GM12878 (cell line): ENCODE results near the gene CRB3. TPM values are rescaled to one million over a fixed set of nuclear protein-coding genes. Genes with fewer than 3 reads are reported as not detected.

Experiments used
- ATAC-seq: fragments of 200-7000 bp; cut with Tn5 transposase; 3 replicates; pipeline ENCODE4 v1.9.1; 2020; ENCODE audit warnings: mild to moderate bottlenecking, moderate library complexity
- BruUV-seq: library from RNA; stranded (reverse); fragments of 400-500 nt; replicated peaks from 2 replicates; lab custom pipeline; 2021; lab: Mats Ljungman, UMichigan
- CTCF ChIA-PET: fragments of 300-600 bp; sonication (Branson Sonifier 250); formaldehyde crosslinking; extraction: SDS; loops from one replicate; lab custom pipeline; 2021; ENCODE audit warnings: inconsistent platforms; lab: Yijun Ruan, JAX
- POLR2A ChIA-PET: fragments of 350-600 bp; formaldehyde crosslinking; extraction: SDS; loops from one replicate; lab custom pipeline; 2021; ENCODE audit warnings: inconsistent platforms; lab: Charles Lee
- RAD21 ChIA-PET: fragments of 300-600 bp; sonication (Branson Sonifier 250); formaldehyde crosslinking; loops from one replicate; lab custom pipeline; 2023; ENCODE audit warnings: antibody characterized with exemption; ENCODE audit not compliant: unreplicated experiment; lab: Charles Lee
- SMC1A ChIA-PET: fragments of 300-600 bp; sonication (Branson Sonifier 250); formaldehyde crosslinking; loops from one replicate; lab custom pipeline; 2023; ENCODE audit not compliant: unreplicated experiment, uncharacterized antibody; lab: Charles Lee
- DNase-seq: peaks from one replicate; pipeline ENCODE4 v3.0.0-alpha.2; 2011; ENCODE audit warnings: low read depth, low spot score
- FAIRE-seq: peaks from 3 replicates; lab custom pipeline; 2011; peaks lifted over from hg19 to GRCh38; lab: Jason Lieb, UNC
- H2AFZ ChIP-seq: 2 replicates; pipeline ENCODE4 v1.6.0; 2011; ENCODE audit warnings: low read depth, low read length, control low read depth; ENCODE audit not compliant: control insufficient read depth
- H3K27ac ChIP-seq: 2 replicates; pipeline ENCODE4 v1.5.1; 2011; ENCODE audit warnings: control low read depth; ENCODE audit not compliant: control insufficient read depth, insufficient read depth
- H3K27me3 ChIP-seq, 2 experiments: replicated peaks in 1 of 2; 2 replicates each; pipeline versions ENCODE4 v1.6.0 to v1.6.1; 2011; ENCODE audit warnings: low read length in 1 of 2; ENCODE audit not compliant: control insufficient read depth in 2 of 2, insufficient read depth in 2 of 2
- H3K36me3 ChIP-seq, 2 experiments: 2 replicates each; pipeline ENCODE4 v1.5.1; 2011; ENCODE audit warnings: low read length in 1 of 2; ENCODE audit not compliant: control insufficient read depth in 2 of 2, insufficient read depth in 2 of 2
- H3K4me1 ChIP-seq: 2 replicates; pipeline ENCODE4 v1.6.1; 2011; ENCODE audit warnings: mild to moderate bottlenecking, low read length, moderate library complexity, mixed read lengths; ENCODE audit not compliant: control insufficient read depth, insufficient read depth
- H3K4me2 ChIP-seq: 2 replicates; pipeline ENCODE4 v1.6.0; 2011; ENCODE audit warnings: control low read depth; ENCODE audit not compliant: control insufficient read depth, insufficient read depth
- H3K4me3 ChIP-seq: fragments of 200-600 bp; sonication (generic); 2 replicates; pipeline ENCODE4 v1.5.1; 2016
- H3K79me2 ChIP-seq: 2 replicates; pipeline ENCODE4 v1.6.0; 2011; ENCODE audit warnings: low read length; ENCODE audit not compliant: control insufficient read depth, insufficient read depth
- H3K9ac ChIP-seq: 2 replicates; pipeline ENCODE4 v1.8.0; 2011; ENCODE audit warnings: low read length, control low read depth, mixed read lengths; ENCODE audit not compliant: control insufficient read depth, insufficient read depth
- H3K9me3 ChIP-seq: replicated peaks from 3 replicates; pipeline ENCODE4 v1.5.1; 2011; ENCODE audit warnings: mild to moderate bottlenecking, low read length; ENCODE audit not compliant: control insufficient read depth, insufficient read depth
- H4K20me1 ChIP-seq: 2 replicates; pipeline ENCODE4 v1.6.0; 2011; ENCODE audit not compliant: control insufficient read depth, insufficient read depth
- ATF7 ChIP-seq: fragments of 450-650 bp; IDR thresholded peaks from 2 replicates; pipeline ENCODE4 v1.6.1; 2016; ENCODE audit warnings: low read depth, mild to moderate bottlenecking
- CBFB ChIP-seq: IDR thresholded peaks from 2 replicates; pipeline ENCODE4 v1.6.1; 2016; ENCODE audit warnings: antibody characterized with exemption, low read depth
- ETV6 ChIP-seq, 2 experiments: fragments of 450-650 bp in 1 of 2; IDR thresholded peaks in 1 of 2; conservative IDR thresholded peaks in 1 of 2; 2 replicates each; pipeline ENCODE4 v1.6.1; 2014; ENCODE audit warnings: antibody characterized with exemption in 1 of 2, borderline replicate concordance in 1 of 2, low read depth in 1 of 2, mild to moderate bottlenecking in 1 of 2, moderate library complexity in 1 of 2
- FOS ChIP-seq: IDR thresholded peaks from 3 replicates; pipeline ENCODE4 v1.6.1; 2011; ENCODE audit warnings: borderline replicate concordance; ENCODE audit not compliant: insufficient read length; ENCODE audit errors: extremely low read depth
- HDAC2 ChIP-seq: fragments of 200-600 bp; sonication (generic); IDR thresholded peaks from 2 replicates; pipeline ENCODE4 v1.6.1; 2017
- KLF5 ChIP-seq: fragments of 450-650 bp; IDR thresholded peaks from 2 replicates; pipeline ENCODE4 v1.6.1; 2014; ENCODE audit warnings: mild to moderate bottlenecking; ENCODE audit not compliant: partially characterized antibody
- MTA2 ChIP-seq: fragments of 450-650 bp; IDR thresholded peaks from 2 replicates; pipeline ENCODE4 v1.6.1; 2016; ENCODE audit warnings: low read depth, mild to moderate bottlenecking, moderate library complexity
- NR2C1 ChIP-seq: fragments of 450-650 bp; IDR thresholded peaks from 2 replicates; pipeline ENCODE4 v1.6.1; 2017; ENCODE audit warnings: antibody characterized with exemption, mild to moderate bottlenecking, moderate library complexity
- RCOR1 ChIP-seq: conservative IDR thresholded peaks from 2 replicates; pipeline ENCODE4 v1.6.1; 2012; ENCODE audit warnings: low read depth, low read length, improper control_type of control experiment
- RELA ChIP-seq: fragments of 450-650 bp; IDR thresholded peaks from 2 replicates; pipeline ENCODE4 v1.8.0; 2014; ENCODE audit warnings: borderline replicate concordance; ENCODE audit not compliant: partially characterized antibody
- RFX5 ChIP-seq: IDR thresholded peaks from 2 replicates; pipeline ENCODE4 v1.6.1; 2011; ENCODE audit warnings: low read depth, low read length, improper control_type of control experiment
- SMC3 ChIP-seq: IDR thresholded peaks from 2 replicates; pipeline ENCODE4 v1.6.1; 2011; ENCODE audit warnings: low read length, improper control_type of control experiment, borderline replicate concordance
- SPI1 ChIP-seq: IDR thresholded peaks from 2 replicates; pipeline ENCODE4 v1.6.1; 2011; ENCODE audit warnings: low read depth, mild to moderate bottlenecking, low read length, moderate library complexity, borderline replicate concordance; ENCODE audit not compliant: insufficient read depth
- STAT1 ChIP-seq: fragments of 450-650 bp; conservative IDR thresholded peaks from 2 replicates; pipeline ENCODE4 v1.6.1; 2014; ENCODE audit warnings: antibody characterized with exemption, mild to moderate bottlenecking
- SUZ12 ChIP-seq: fragments of 200-600 bp; sonication (generic); IDR thresholded peaks from one replicate; pipeline ENCODE4 v1.6.1; 2018; ENCODE audit warnings: antibody characterized with exemption, mild to moderate bottlenecking; ENCODE audit not compliant: unreplicated experiment
- TCF12 ChIP-seq: IDR thresholded peaks from 2 replicates; pipeline ENCODE4 v1.6.1; 2011; ENCODE audit warnings: low read depth, mild to moderate bottlenecking, low read length
- ZBED1 ChIP-seq: IDR thresholded peaks from 2 replicates; pipeline ENCODE4 v1.6.1; 2016; ENCODE audit warnings: borderline replicate concordance
- ZNF274 ChIP-seq: IDR thresholded peaks from one replicate; pipeline ENCODE4 v1.8.0; 2011; ENCODE audit not compliant: insufficient read length, insufficient read depth
- WGBS: methylation state at CpG from one replicate; pipeline ENCODE4 v1.1.6; 2016; ENCODE audit warnings: low lambda C conversion rate; ENCODE audit not compliant: insufficient replicate concordance, insufficient coverage; ENCODE audit errors: missing lambda C conversion rate; 5-methylcytosine and 5-hydroxymethylcytosine counted together
- in situ Hi-C: fragments of 300-500 bp; cut with MboI; formaldehyde crosslinking; loops from 9 replicates; pipeline ENCODE4 v1.14.3; 2018; ENCODE audit warnings: mixed read lengths
- intact Hi-C: fragments of 100-400 bp; cut with micrococcal nuclease; formaldehyde crosslinking; loops from one replicate; pipeline ENCODE4 v1.14.2; 2022; ENCODE audit not compliant: unreplicated experiment
- polyA plus RNA-seq, 11 experiments: library from polyadenylated mRNA; depleted of rRNA in 4 of 11; unstranded in 6 of 11; stranded (reverse) in 5 of 11; fragments of >200 nt; fragmentation: Nextera tagmentation in 4 of 11; fragmentation: Illumina TruSeq in 1 of 11; extraction: Ambion mirVana in 4 of 11; extraction: Trizol in 1 of 11; gene quantifications; 1 replicate in 1 of 11; 2 replicates in 10 of 11; pipeline versions ENCODE4 v1.2.1 to v1.2.3, GENCODE V29; 2011 to 2016; ENCODE audit warnings: inconsistent platforms in 2 of 11, missing spikeins in 2 of 11, low read depth in 1 of 11
- total RNA-seq, 4 experiments: library from RNA; depleted of rRNA in 3 of 4; stranded (reverse); fragments of >200 nt in 3 of 4; fragmentation: Illumina TruSeq in 1 of 4; extraction: Trizol in 1 of 4; gene quantifications; 2 replicates each; pipeline versions ENCODE4 v1.2.1 to v1.2.3, GENCODE V29; 2013 to 2021
- TF ChIP-seq, protein P1 (sequence below): IDR thresholded peaks from 2 replicates; pipeline ENCODE4 v1.6.1; 2012; ENCODE audit warnings: mild to moderate bottlenecking, low read depth, low read length
- TF ChIP-seq, protein P2 (sequence below): IDR thresholded peaks from 2 replicates; pipeline ENCODE4 v1.6.1; 2011; ENCODE audit warnings: mild to moderate bottlenecking, low read depth, low read length, moderate library complexity; ENCODE audit not compliant: insufficient replicate concordance

Gene CRB3
- total and polyA plus RNA-seq, 10 of the 15 experiments (the other 5 are each of a cell fraction or from before 2014, with no cell fraction given), result 0.11 to 1.9 (median 0.98) TPM; not detected in 1

DNA sequence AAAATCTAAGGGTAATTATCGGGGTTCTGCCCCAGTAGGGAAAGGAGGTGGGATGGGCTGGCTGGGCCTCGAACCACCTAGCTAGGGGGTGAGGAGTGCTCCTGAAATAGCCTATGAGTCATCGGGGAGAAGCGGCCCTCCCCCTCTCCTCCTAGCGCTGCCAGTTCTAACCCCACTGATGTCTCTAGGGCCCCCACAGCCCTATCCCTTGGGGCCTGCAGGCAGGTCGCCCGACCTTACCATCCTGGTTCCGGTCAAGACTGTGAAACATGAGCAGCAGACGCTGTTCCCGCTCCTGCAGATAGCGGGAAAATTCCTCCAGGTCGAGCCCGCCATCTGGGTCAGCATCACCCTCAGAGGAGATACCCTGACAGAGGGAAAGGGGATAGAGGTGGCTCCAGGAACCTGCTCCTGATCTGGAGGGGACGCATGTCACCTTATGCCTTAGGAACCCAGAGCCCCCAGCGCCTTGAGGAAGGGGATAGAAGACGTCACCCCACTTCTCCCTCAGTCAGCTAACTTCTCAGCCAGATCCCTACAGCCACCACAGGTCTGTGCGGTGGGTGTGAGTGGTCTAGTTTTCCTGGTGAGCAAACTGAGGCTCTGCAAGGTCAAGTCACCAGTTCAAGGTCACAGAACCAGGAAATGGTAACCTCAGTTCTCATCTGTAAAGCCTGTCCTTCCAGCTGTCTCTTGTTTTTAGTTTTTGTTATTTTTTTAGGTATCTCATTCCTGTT lies 5.9 kb upstream of the CRB3 start:
- FAIRE-seq (peak; percentile 27), ATAC-seq (peak; percentile 32), DNase-seq (peak; percentile 44)
- ChIA-PET RAD21 (interaction anchor here (0.6 to 2.1 kb wide), 4 partner anchors 23 to 111 kb away, joined by 3 to 11 read pairs (median 6); partner anchors contain the start of genes DENND1C, GTF2F1 and KHSRP), SMC1A (interaction anchor here (0.7 to 1.7 kb wide), 4 partner anchors 11 to 280 kb away, joined by 3 to 5 read pairs (median 4); partner anchors contain the start of gene GPR108), CTCF (interaction anchor here (0.6 to 2.0 kb wide), 5 partner anchors 24 to 413 kb away, joined by 3 to 8 read pairs (median 5); partner anchors contain the start of gene DENND1C), POLR2A (interaction anchor here (0.6 to 1.8 kb wide), 6 partner anchors 23 to 750 kb away, joined by 3 to 10 read pairs (median 4); partner anchors contain the start of genes DENND1C and KHSRP)
- WGBS, result 2% methylated on average over 16 of the region's 17 CpGs
- in situ Hi-C loops (no loop called here), intact Hi-C loops (loop anchor here (2.0 kb wide), 1 partner anchor 47 kb away; no protein-coding TSS in a partner anchor)
- Histone ChIP-seq H3K27ac (peak overlapping the region; percentile 94), H3K4me3 (peak overlapping the region; percentile 80), H3K4me1 (peaks cover 10% of the 10 kb centered on the region), H3K9me3 (peaks cover 17% of the 10 kb centered on the region; the same call in 2 of the 3 replicates), H3K79me2 (peaks cover 18% of the 10 kb centered on the region), H3K36me3 (peaks cover 10 to 24% of the 10 kb centered on the region in 2 experiments; a peak in 3 of 4 replicates), H2AFZ (peak overlapping the region; percentile 51), H3K9ac (peak overlapping the region; percentile 82), H3K27me3 (no peaks in the 10 kb centered on the region), H3K4me2 (peak overlapping the region; percentile 95), H4K20me1 (no peaks in the 10 kb centered on the region)
- TSS peak; percentile 84 for BruUV-seq
- no peak for TF ChIP-seq RELA
- no peak for TF ChIP-seq SPI1
- no peak for TF ChIP-seq NR2C1
- no peak for TF ChIP-seq SUZ12
- TF ChIP-seq, protein P1, sequence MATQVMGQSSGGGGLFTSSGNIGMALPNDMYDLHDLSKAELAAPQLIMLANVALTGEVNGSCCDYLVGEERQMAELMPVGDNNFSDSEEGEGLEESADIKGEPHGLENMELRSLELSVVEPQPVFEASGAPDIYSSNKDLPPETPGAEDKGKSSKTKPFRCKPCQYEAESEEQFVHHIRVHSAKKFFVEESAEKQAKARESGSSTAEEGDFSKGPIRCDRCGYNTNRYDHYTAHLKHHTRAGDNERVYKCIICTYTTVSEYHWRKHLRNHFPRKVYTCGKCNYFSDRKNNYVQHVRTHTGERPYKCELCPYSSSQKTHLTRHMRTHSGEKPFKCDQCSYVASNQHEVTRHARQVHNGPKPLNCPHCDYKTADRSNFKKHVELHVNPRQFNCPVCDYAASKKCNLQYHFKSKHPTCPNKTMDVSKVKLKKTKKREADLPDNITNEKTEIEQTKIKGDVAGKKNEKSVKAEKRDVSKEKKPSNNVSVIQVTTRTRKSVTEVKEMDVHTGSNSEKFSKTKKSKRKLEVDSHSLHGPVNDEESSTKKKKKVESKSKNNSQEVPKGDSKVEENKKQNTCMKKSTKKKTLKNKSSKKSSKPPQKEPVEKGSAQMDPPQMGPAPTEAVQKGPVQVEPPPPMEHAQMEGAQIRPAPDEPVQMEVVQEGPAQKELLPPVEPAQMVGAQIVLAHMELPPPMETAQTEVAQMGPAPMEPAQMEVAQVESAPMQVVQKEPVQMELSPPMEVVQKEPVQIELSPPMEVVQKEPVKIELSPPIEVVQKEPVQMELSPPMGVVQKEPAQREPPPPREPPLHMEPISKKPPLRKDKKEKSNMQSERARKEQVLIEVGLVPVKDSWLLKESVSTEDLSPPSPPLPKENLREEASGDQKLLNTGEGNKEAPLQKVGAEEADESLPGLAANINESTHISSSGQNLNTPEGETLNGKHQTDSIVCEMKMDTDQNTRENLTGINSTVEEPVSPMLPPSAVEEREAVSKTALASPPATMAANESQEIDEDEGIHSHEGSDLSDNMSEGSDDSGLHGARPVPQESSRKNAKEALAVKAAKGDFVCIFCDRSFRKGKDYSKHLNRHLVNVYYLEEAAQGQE, result no peak
- TF ChIP-seq KLF5, result no peak
- no peak for TF ChIP-seq FOS
- TF ChIP-seq TCF12, result no peak
- no peak for TF ChIP-seq HDAC2
- TF ChIP-seq ETV6 (conservative IDR thresholded peaks at IDR 0.05 in 1 of 2, IDR thresholded peaks at IDR 0.05 in 1 of 2; ENCODE audit: borderline replicate concordance in 1 of 2, low read depth in 1 of 2), result no peak
- TF ChIP-seq, protein P2, sequence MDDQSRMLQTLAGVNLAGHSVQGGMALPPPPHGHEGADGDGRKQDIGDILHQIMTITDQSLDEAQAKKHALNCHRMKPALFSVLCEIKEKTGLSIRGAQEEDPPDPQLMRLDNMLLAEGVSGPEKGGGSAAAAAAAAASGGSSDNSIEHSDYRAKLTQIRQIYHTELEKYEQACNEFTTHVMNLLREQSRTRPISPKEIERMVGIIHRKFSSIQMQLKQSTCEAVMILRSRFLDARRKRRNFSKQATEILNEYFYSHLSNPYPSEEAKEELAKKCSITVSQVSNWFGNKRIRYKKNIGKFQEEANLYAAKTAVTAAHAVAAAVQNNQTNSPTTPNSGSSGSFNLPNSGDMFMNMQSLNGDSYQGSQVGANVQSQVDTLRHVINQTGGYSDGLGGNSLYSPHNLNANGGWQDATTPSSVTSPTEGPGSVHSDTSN, result no peak
- no peak for TF ChIP-seq ZNF274
- no peak for TF ChIP-seq ZBED1
- TF ChIP-seq MTA2, result no peak
- no peak for TF ChIP-seq RCOR1
- TF ChIP-seq ATF7, result peak; percentile 64
- TF ChIP-seq RFX5, result no peak
- no peak for TF ChIP-seq CBFB
- no peak for TF ChIP-seq STAT1
- no peak for TF ChIP-seq SMC3
